Peyer's patch (tissue), 4 donors: ENCODE data around the gene VTCN1. TPM values are rescaled to one million over a fixed set of nuclear protein-coding genes. Genes with fewer than 3 reads are reported as not detected.
"Not testable (repeated sequence)": the region's sequence is repeated elsewhere in the genome, so short reads cannot be mapped to it uniquely, and the experiment has no call there.

Experiments
- DNase-seq, 3 donors: peaks; one replicate each; pipeline ENCODE4 v3.0.0-alpha.2; 2017 to 2019
- H3K27ac ChIP-seq, 4 donors: fragments of 200-600 bp; sonication (generic); one replicate each; pipeline ENCODE4 v1.5.1; 2016 to 2019
- H3K27me3 ChIP-seq, 2 donors: fragments of 200-600 bp; sonication (generic); one replicate each; pipeline ENCODE4 v1.5.1; 2019
- H3K36me3 ChIP-seq, 3 donors: fragments of 200-600 bp; sonication (generic); one replicate each; pipeline ENCODE4 v1.5.1; 2016 to 2019
- H3K4me1 ChIP-seq, 4 donors: fragments of 200-600 bp; sonication (generic); one replicate each; pipeline ENCODE4 v1.5.1; 2016 to 2019
- H3K4me3 ChIP-seq, 4 donors: fragments of 200-600 bp; sonication (generic); 1 replicate in 3 of 4; 2 replicates in 1 of 4; pipeline ENCODE4 v1.5.1; 2016 to 2019; ENCODE audit warnings: mild to moderate bottlenecking in 1 of 4
- H3K9me3 ChIP-seq, 4 donors: fragments of 200-600 bp; sonication (generic); one replicate each; pipeline ENCODE4 v1.5.1; 2016 to 2019; ENCODE audit warnings: mild to moderate bottlenecking in 1 of 4
- CTCF ChIP-seq, 6 experiments: fragments of 450-650 bp in 4 of 6; fragments of 200-600 bp in 2 of 6; sonication (generic) in 1 of 6; IDR thresholded peaks; one replicate each; pipeline ENCODE4 v1.5.1; 2017 to 2019; ENCODE audit warnings: antibody characterized with exemption in 6 of 6, mild to moderate bottlenecking in 3 of 6, moderate library complexity in 1 of 6
- POLR2A ChIP-seq, 2 donors: fragments of 450-650 bp; IDR thresholded peaks; one replicate each; pipeline ENCODE4 v1.5.1; 2017; ENCODE audit warnings: antibody characterized with exemption in 2 of 2, mild to moderate bottlenecking in 2 of 2, moderate library complexity in 2 of 2
- total RNA-seq, 4 donors: library from RNA; depleted of rRNA; stranded (reverse); fragments of >200 nt; gene quantifications; one replicate each; pipeline ENCODE4 v1.1.0, GENCODE V29; 2016

The VTCN1 gene
- total RNA-seq, 4 donors from 2014 or later: not detected

GRCh38 chr1:117167402-117167801 is 43.3 kb downstream of the VTCN1 start:
- no peak overlapping the region for H3K27ac ChIP-seq
- no peaks in the 10 kb centered on the region for H3K27me3 ChIP-seq
- no peak for TF ChIP-seq CTCF (IDR thresholded peaks at IDR 0.05)
- TF ChIP-seq POLR2A (IDR thresholded peaks at IDR 0.05): no peak

GRCh38 chr1:117166076-117166475 is 44.7 kb downstream of the VTCN1 start:
- Histone ChIP-seq H3K4me3 (no peak overlapping the region), H3K27ac (no peak overlapping the region), H3K9me3 (no peaks in the 10 kb centered on the region), H3K36me3 (no peaks in the 10 kb centered on the region), H3K4me1 (no peaks in the 10 kb centered on the region), H3K27me3 (no peaks in the 10 kb centered on the region)
- TF ChIP-seq CTCF (IDR thresholded peaks at IDR 0.05) (no peak), POLR2A (IDR thresholded peaks at IDR 0.05) (no peak)
- no peak for DNase-seq

More at GRCh38 chr1:117167402-117167801, 43.3 kb downstream of the VTCN1 start:
- no peaks in the 10 kb centered on the region for H3K9me3 ChIP-seq
- H3K36me3 ChIP-seq: no peaks in the 10 kb centered on the region
- no peak for DNase-seq
- no peaks in the 10 kb centered on the region for H3K4me1 ChIP-seq
- H3K4me3 ChIP-seq: no peak overlapping the region

GRCh38 chr1:117164209-117164608 is 46.5 kb downstream of the VTCN1 start:
- Histone ChIP-seq H3K27me3 (no peaks in the 10 kb centered on the region), H3K4me1 (no peaks in the 10 kb centered on the region), H3K4me3 (no peak overlapping the region), H3K9me3 (no peaks in the 10 kb centered on the region), H3K36me3 (no peaks in the 10 kb centered on the region), H3K27ac (no peak overlapping the region)
- no peak for TF ChIP-seq POLR2A (IDR thresholded peaks at IDR 0.05)
- no peak for TF ChIP-seq CTCF (IDR thresholded peaks at IDR 0.05)
- DNase-seq: no peak

- no peak overlapping the region for H3K4me3 ChIP-seq
- no peak for DNase-seq
- no peaks in the 10 kb centered on the region for H3K36me3 ChIP-seq
- H3K9me3 ChIP-seq: no peaks in the 10 kb centered on the region
- no peaks in the 10 kb centered on the region for H3K27me3 ChIP-seq
- no peak overlapping the region for H3K27ac ChIP-seq
- TF ChIP-seq CTCF (IDR thresholded peaks at IDR 0.05) (no peak), POLR2A (IDR thresholded peaks at IDR 0.05) (no peak)
- H3K4me1 ChIP-seq: no peaks in the 10 kb centered on the region
Observed at GRCh38 chr1:117162816-117163215, 47.9 kb downstream of the VTCN1 start.

- no peaks in the 10 kb centered on the region for H3K4me1 ChIP-seq
- no peaks in the 10 kb centered on the region for H3K36me3 ChIP-seq
- H3K27ac ChIP-seq: no peak overlapping the region
- no peaks in the 10 kb centered on the region for H3K9me3 ChIP-seq
- H3K4me3 ChIP-seq: no peak overlapping the region
- no peak for TF ChIP-seq CTCF (IDR thresholded peaks at IDR 0.05)
- no peak for TF ChIP-seq POLR2A (IDR thresholded peaks at IDR 0.05)
- H3K27me3 ChIP-seq: no peaks in the 10 kb centered on the region
- no peak for DNase-seq
Observed at GRCh38 chr1:117161887-117162286, 48.8 kb downstream of the VTCN1 start.

- H3K4me1 ChIP-seq, H3K4me3 ChIP-seq, H3K36me3 ChIP-seq, H3K27me3 ChIP-seq, H3K9me3 ChIP-seq, H3K27ac ChIP-seq, DNase-seq: not testable (repeated sequence)
Observed at GRCh38 chr1:117151305-117151704, 59.4 kb downstream of the VTCN1 start.
